ENCODE data around the gene PPDPF. TPM values are rescaled to one million over a fixed set of nuclear protein-coding genes. Genes with fewer than 3 reads are reported as not detected.

PPDPF gene
- 281 to 345 TPM (median 335 TPM) in 5 replicates for total RNA-seq (2022; extraction: Qiagen RNA extraction; ENCODE audit: low read depth)

GRCh38 chr20:63520504-63520933, at the start of gene PPDPF:
Gene PPDPF, plus strand, starts transcription at chr20:63520765. Its CDS starts 544 bp downstream, at chr20:63521309.

GRCh38 chr20:63471981-63472831, 48.4 kb upstream of the PPDPF start, which contains the start of gene KCNQ2:
Gene KCNQ2, minus strand, starts transcription at chr20:63472655. Its CDS starts 192 bp downstream, at chr20:63472463.

GRCh38 chr20:63498960-63499337, 21.6 kb upstream of the PPDPF start, which contains the start of gene EEF1A2:
Gene EEF1A2, minus strand, starts transcription at chr20:63499083. Its CDS starts 1,320 bp downstream, at chr20:63497763.

GRCh38 chr20:63536997-63537524, 16.5 kb downstream of the PPDPF start, which contains the start of gene PTK6:
Gene PTK6, minus strand, starts transcription at chr20:63537376. Its CDS starts 62 bp downstream, at chr20:63537314.

GRCh38 chr20:63547725-63548480, 27.3 kb downstream of the PPDPF start, which contains the start of gene SRMS:
Gene SRMS, minus strand, starts transcription at chr20:63547749. Its CDS starts 286 bp downstream, at chr20:63547463.

GRCh38 chr20:63553933-63554290, 33.3 kb downstream of the PPDPF start, which contains the start of gene FNDC11:
Gene FNDC11, plus strand, starts transcription at chr20:63554159. Its CDS starts 1,505 bp downstream, at chr20:63555664.

Other genes starting within 250 kb of the PPDPF start
- gene ARFGAP1, start 248.0 kb upstream of the PPDPF start, total RNA-seq (2022; extraction: Qiagen RNA extraction; ENCODE audit: low read depth): 57.3 to 98.5 TPM (median 82.3 TPM) in 5 replicates
- 0.69 to 1.8 TPM (median 0.79 TPM) in 5 replicates for gene COL20A1, start 227.6 kb upstream of the PPDPF start, total RNA-seq (2022; extraction: Qiagen RNA extraction; ENCODE audit: low read depth)
- 0.15 to 0.37 TPM (median 0.22 TPM) in 5 replicates for gene CHRNA4, start 159.4 kb upstream of the PPDPF start, total RNA-seq (2022; extraction: Qiagen RNA extraction; ENCODE audit: low read depth)
- 0.49 to 1.3 TPM (median 0.60 TPM) in 5 replicates for gene KCNQ2, start 48.1 kb upstream of the PPDPF start, total RNA-seq (2022; extraction: Qiagen RNA extraction; ENCODE audit: low read depth)
- gene EEF1A2, start 21.7 kb upstream of the PPDPF start, total RNA-seq (2022; extraction: Qiagen RNA extraction; ENCODE audit: low read depth): 134 to 157 TPM (median 155 TPM) in 5 replicates
- 1.8 to 3.3 TPM (median 2.4 TPM) in 5 replicates for gene PTK6, start 16.6 kb downstream of the PPDPF start, total RNA-seq (2022; extraction: Qiagen RNA extraction; ENCODE audit: low read depth)
- gene SRMS, start 27.0 kb downstream of the PPDPF start, total RNA-seq (2022; extraction: Qiagen RNA extraction; ENCODE audit: low read depth): not detected in 5 replicates
- 0.18 to 0.29 TPM (median 0.22 TPM) in 4 of 5 replicates, not detected in the other for gene FNDC11, start 33.4 kb downstream of the PPDPF start, total RNA-seq (2022; extraction: Qiagen RNA extraction; ENCODE audit: low read depth)
- 6.6 to 10.8 TPM (median 9.3 TPM) in 5 replicates for gene HELZ2, start 53.5 kb downstream of the PPDPF start, total RNA-seq (2022; extraction: Qiagen RNA extraction; ENCODE audit: low read depth)
- 8.0 to 10.7 TPM (median 9.8 TPM) in 5 replicates for gene GMEB2, start 106.3 kb downstream of the PPDPF start, total RNA-seq (2022; extraction: Qiagen RNA extraction; ENCODE audit: low read depth)
- 6.7 to 10.3 TPM (median 9.8 TPM) in 5 replicates for gene STMN3, start 132.7 kb downstream of the PPDPF start, total RNA-seq (2022; extraction: Qiagen RNA extraction; ENCODE audit: low read depth)
- gene RTEL1, start 137.5 kb downstream of the PPDPF start, total RNA-seq (2022; extraction: Qiagen RNA extraction; ENCODE audit: low read depth): 3.7 to 7.4 TPM (median 5.8 TPM) in 5 replicates
- gene TNFRSF6B, start 175.9 kb downstream of the PPDPF start, total RNA-seq (2022; extraction: Qiagen RNA extraction; ENCODE audit: low read depth): 0.46 to 1.2 TPM (median 0.60 TPM) in 5 replicates
- 26.6 to 39.0 TPM (median 32.9 TPM) in 5 replicates for gene ARFRP1, start 187.2 kb downstream of the PPDPF start, total RNA-seq (2022; extraction: Qiagen RNA extraction; ENCODE audit: low read depth)
- 18.7 to 27.3 TPM (median 26.3 TPM) in 5 replicates for gene ZGPAT, start 187.3 kb downstream of the PPDPF start, total RNA-seq (2022; extraction: Qiagen RNA extraction; ENCODE audit: low read depth)
- 3.3 to 10.2 TPM (median 8.5 TPM) in 5 replicates for gene LIME1, start 215.9 kb downstream of the PPDPF start, total RNA-seq (2022; extraction: Qiagen RNA extraction; ENCODE audit: low read depth)
- 57.0 to 107 TPM (median 91.7 TPM) in 5 replicates for gene SLC2A4RG, start 219.0 kb downstream of the PPDPF start, total RNA-seq (2022; extraction: Qiagen RNA extraction; ENCODE audit: low read depth)